Nephron progenitor cell (in vitro differentiated cells): ENCODE results near the gene AFMID.
A peak's percentile ranks its signal among the peaks of the same experiment; 100 is the strongest.

Experiments
- DNase-seq: peaks from one replicate; pipeline ENCODE4 v3.0.0; 2021
- H3K27ac Mint-ChIP-seq: 2 replicates; pipeline ENCODE4 v1.8.0; 2021; ENCODE audit warnings: mild to moderate bottlenecking, moderate library complexity, mixed read lengths
- H3K27me3 Mint-ChIP-seq: 2 replicates; pipeline ENCODE4 v1.8.0; 2021; ENCODE audit warnings: mild to moderate bottlenecking, low read depth, mixed read lengths; ENCODE audit not compliant: poor library complexity
- H3K36me3 Mint-ChIP-seq: 2 replicates; pipeline ENCODE4 v1.8.0; 2021; ENCODE audit warnings: low read depth, mixed read lengths
- H3K4me1 Mint-ChIP-seq: 2 replicates; pipeline ENCODE4 v1.8.0; 2021; ENCODE audit warnings: mixed read lengths
- H3K4me3 Mint-ChIP-seq: 2 replicates; pipeline ENCODE4 v1.8.0; 2021; ENCODE audit warnings: mild to moderate bottlenecking, moderate library complexity, mixed read lengths
- H3K9me3 Mint-ChIP-seq: 2 replicates; pipeline ENCODE4 v1.8.0; 2021; ENCODE audit warnings: mild to moderate bottlenecking, moderate library complexity, mixed read lengths
- CTCF ChIP-seq: fragments of 200-600 bp; sonication (generic); IDR thresholded peaks from 2 replicates; pipeline ENCODE4 v1.5.0; 2021; ENCODE audit warnings: antibody characterized with exemption

Gene AFMID

GRCh38 chr17:78228176-78228575 lies 41.0 kb downstream of the AFMID start:
- TF ChIP-seq CTCF = no peak
- peaks cover 12% of the 10 kb centered on the region for H3K36me3 Mint-ChIP-seq
- H3K9me3 Mint-ChIP-seq = no peaks in the 10 kb centered on the region
- no peak overlapping the region for H3K27ac Mint-ChIP-seq
- DNase-seq = no peak
- peaks cover 57% of the 10 kb centered on the region for H3K27me3 Mint-ChIP-seq
- H3K4me1 Mint-ChIP-seq = peaks cover 12% of the 10 kb centered on the region
- H3K4me3 Mint-ChIP-seq = no peak overlapping the region

DNA sequence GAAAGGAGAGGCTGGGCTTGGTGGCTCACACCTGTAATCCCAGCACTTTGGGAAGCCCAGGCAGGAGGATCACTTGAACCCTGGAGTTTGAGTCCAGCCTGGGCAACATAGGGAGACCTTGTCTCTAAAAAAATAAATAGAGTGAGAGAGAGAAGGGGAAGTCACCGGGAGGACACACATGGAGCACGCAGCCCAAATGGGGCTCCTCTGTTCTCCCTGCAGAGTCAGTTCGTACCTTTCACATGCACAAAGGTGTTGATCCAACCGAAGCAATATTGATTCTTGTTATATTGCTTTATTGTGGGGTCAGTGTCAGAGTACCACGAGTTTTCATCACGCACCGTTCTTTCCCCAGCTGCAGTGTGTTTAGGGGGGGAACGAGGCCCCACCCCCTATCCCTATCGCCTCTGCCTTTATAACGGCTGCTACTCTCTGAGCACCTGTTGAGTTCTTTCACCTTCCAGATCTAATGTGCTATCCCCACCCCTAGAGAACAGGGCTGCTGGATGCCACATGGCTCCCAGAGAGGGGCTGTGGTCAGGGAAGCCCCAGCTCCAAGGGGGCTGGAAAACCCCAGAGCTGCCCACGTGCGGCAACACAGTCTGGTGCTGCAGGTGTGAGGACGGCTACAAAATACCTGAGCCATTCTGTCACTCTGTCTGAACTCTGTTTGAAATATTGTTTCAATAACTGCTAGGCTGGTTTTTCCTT lies 43.2 kb downstream of the AFMID start:
- Mint-ChIP-seq H3K4me3 (no peak overlapping the region), H3K27me3 (peaks cover 72% of the 10 kb centered on the region), H3K9me3 (no peaks in the 10 kb centered on the region), H3K36me3 (no peaks in the 10 kb centered on the region), H3K4me1 (no peaks in the 10 kb centered on the region), H3K27ac (no peak overlapping the region)
- no peak for TF ChIP-seq CTCF
- no peak for DNase-seq

GRCh38 chr17:78230996-78231935 lies 44.1 kb downstream of the AFMID start, which contains the start of gene TMEM235:
Gene TMEM235 (plus strand): TSS chr17:78231631. CDS start chr17:78232024, 393 bp downstream.
- Mint-ChIP-seq H3K4me1 (no peaks in the 10 kb centered on the region), H3K27me3 (peaks cover 72% of the 10 kb centered on the region), H3K36me3 (no peaks in the 10 kb centered on the region), H3K9me3 (no peaks in the 10 kb centered on the region), H3K27ac (no peak within 1 kb of the TSS), H3K4me3 (peak within 1 kb of the TSS; percentile 52)
- no peak for TF ChIP-seq CTCF
- no peak for DNase-seq

DNA sequence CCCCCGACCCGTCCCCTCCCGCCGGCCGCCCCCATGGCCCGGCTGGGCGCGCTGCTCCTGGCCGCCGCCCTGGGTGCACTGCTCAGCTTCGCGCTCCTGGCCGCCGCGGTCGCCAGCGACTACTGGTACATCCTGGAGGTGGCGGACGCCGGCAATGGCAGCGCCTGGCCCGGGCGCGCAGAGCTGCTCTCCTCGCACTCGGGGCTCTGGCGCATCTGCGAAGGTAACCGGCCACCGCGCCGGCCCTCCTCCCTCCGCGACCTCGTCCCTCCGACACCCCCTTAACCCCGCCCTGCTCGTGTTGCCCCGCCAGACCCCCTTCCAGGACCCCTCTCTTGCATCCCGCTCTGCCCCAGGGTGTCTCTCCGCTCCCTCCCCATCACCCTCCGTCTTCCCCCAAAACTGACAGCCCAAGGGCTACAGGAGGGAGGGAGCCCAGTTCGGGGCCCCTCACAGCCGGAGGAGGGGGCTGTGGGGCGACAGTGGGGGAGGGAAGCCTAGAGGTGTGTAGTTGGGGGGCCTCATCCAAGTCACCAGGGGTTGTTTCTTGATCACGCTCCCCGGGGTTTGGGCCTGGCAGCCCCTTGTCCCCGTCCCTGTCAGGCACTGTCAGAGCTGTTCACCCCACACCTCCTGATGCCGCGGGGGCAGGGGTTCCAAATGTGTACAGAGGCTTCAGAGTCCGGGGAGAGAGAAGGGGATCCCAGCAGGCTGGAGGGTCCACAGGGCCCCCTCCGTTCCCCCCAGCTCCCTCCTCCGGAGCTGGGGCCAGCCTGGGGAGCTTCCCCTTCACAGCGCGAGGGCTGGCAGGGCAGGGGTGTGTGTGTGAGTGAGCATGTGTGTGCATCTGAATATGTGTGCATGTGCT lies 45.1 kb downstream of the AFMID start:
- Mint-ChIP-seq H3K27me3 (peaks cover 72% of the 10 kb centered on the region), H3K4me3 (peak overlapping the region; percentile 52), H3K4me1 (no peaks in the 10 kb centered on the region), H3K9me3 (no peaks in the 10 kb centered on the region), H3K27ac (no peak overlapping the region), H3K36me3 (no peaks in the 10 kb centered on the region)
- peak; percentile 72 for DNase-seq
- TF ChIP-seq CTCF = no peak

DNA sequence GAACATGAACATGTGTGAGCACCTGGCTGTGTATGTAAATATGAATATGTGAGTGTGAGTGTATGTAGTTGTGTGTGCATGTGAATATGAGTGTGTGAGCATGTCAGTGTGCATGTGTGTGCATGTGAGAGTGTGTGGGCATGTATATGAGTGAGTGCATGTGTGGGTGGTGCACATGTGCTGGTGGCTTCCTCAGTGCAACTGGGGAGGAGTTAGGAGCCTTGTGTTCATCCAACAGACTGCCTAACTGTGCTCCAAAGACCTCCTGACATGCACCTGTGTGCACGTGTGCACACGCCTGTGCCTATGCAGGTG lies 45.7 kb downstream of the AFMID start:
- no peak overlapping the region for H3K4me3 Mint-ChIP-seq
- no peak for DNase-seq
- H3K9me3 Mint-ChIP-seq = no peaks in the 10 kb centered on the region
- no peak overlapping the region for H3K27ac Mint-ChIP-seq
- no peaks in the 10 kb centered on the region for H3K36me3 Mint-ChIP-seq
- no peak for TF ChIP-seq CTCF
- H3K27me3 Mint-ChIP-seq = peaks cover 66% of the 10 kb centered on the region
- H3K4me1 Mint-ChIP-seq = no peaks in the 10 kb centered on the region
